OCI-LY7 (cell line): ENCODE data around the gene RBMS1. TPM values are rescaled to one million over a fixed set of nuclear protein-coding genes. Genes with fewer than 3 reads are reported as not detected.

ENCODE experiments used
- BruUV-seq: library from RNA; stranded (reverse); fragments of 400-500 nt; replicated peaks from 2 replicates; lab custom pipeline; 2021; lab: Mats Ljungman, UMichigan
- CTCF ChIA-PET: fragments of 300-600 bp; sonication (Branson Sonifier 250); formaldehyde crosslinking; loops from one replicate; lab custom pipeline; 2022; ENCODE audit warnings: antibody characterized with exemption; ENCODE audit not compliant: unreplicated experiment; lab: Charles Lee
- POLR2A ChIA-PET: fragments of 300-600 bp; sonication (Branson Sonifier 250); formaldehyde crosslinking; loops from one replicate; lab custom pipeline; 2022; ENCODE audit warnings: antibody characterized with exemption; lab: Charles Lee
- DNase-seq: peaks from one replicate; pipeline ENCODE4 v3.0.0-alpha.2; 2015; ENCODE audit warnings: low spot score
- H2AFZ ChIP-seq: fragments of 200-600 bp; sonication (generic), shearing (Covaris generic); 2 replicates; pipeline ENCODE4 v1.6.1; 2014; ENCODE audit warnings: mild to moderate bottlenecking, antibody characterized with exemption, low read length, moderate library complexity
- H3K27ac ChIP-seq: fragments of 200-600 bp; sonication (generic); 2 replicates; pipeline ENCODE4 v1.5.1; 2014; ENCODE audit warnings: mixed run types, low read depth, mild to moderate bottlenecking, moderate library complexity, low read length, inconsistent platforms; ENCODE audit not compliant: poor library complexity, severe bottlenecking
- H3K36me3 ChIP-seq: fragments of 200-600 bp; sonication (generic); 2 replicates; pipeline ENCODE4 v1.6.1; 2014; ENCODE audit warnings: mild to moderate bottlenecking, antibody characterized with exemption, low read length, moderate library complexity, mixed read lengths; ENCODE audit not compliant: insufficient read depth
- H3K4me1 ChIP-seq: fragments of 200-600 bp; sonication (generic); 2 replicates; pipeline ENCODE4 v1.5.1; 2014; ENCODE audit warnings: mild to moderate bottlenecking, low read length; ENCODE audit not compliant: insufficient read depth, poor library complexity, severe bottlenecking
- H3K4me2 ChIP-seq: fragments of 200-600 bp; sonication (generic); 2 replicates; pipeline ENCODE4 v1.6.1; 2014; ENCODE audit warnings: mild to moderate bottlenecking, low read length
- H3K4me3 ChIP-seq: fragments of 200-600 bp; sonication (generic); 2 replicates; pipeline ENCODE4 v1.5.1; 2014; ENCODE audit warnings: mild to moderate bottlenecking, low read depth, low read length; ENCODE audit not compliant: poor library complexity, severe bottlenecking
- H3K79me2 ChIP-seq: fragments of 200-600 bp; sonication (generic); 2 replicates; pipeline ENCODE4 v1.6.1; 2016; ENCODE audit warnings: low read depth, mild to moderate bottlenecking, low read length, moderate library complexity, mixed read lengths; ENCODE audit not compliant: insufficient read depth
- H3K9me2 ChIP-seq: fragments of 200-600 bp; sonication (generic); 2 replicates; pipeline ENCODE4 v1.6.1; 2016; ENCODE audit warnings: mild to moderate bottlenecking, low read length, mixed read lengths; ENCODE audit not compliant: insufficient read depth
- H3K9me3 ChIP-seq: fragments of 200-600 bp; sonication (generic); 2 replicates; pipeline ENCODE4 v1.6.1; 2014; ENCODE audit warnings: mild to moderate bottlenecking, mixed run types, low read length, mixed read lengths
- H4K20me1 ChIP-seq: fragments of 200-600 bp; sonication (generic); 2 replicates; pipeline ENCODE4 v1.6.1; 2014; ENCODE audit warnings: mild to moderate bottlenecking, antibody characterized with exemption, low read length, moderate library complexity, mixed read lengths; ENCODE audit not compliant: insufficient read depth
- CTCF ChIP-seq: fragments of 200-600 bp; sonication (generic); conservative IDR thresholded peaks from 2 replicates; pipeline ENCODE4 v1.5.1; 2014; ENCODE audit warnings: mild to moderate bottlenecking, antibody characterized with exemption, low read length, moderate library complexity, mixed read lengths
- EZH2phosphoT487 ChIP-seq: fragments of 200-600 bp; sonication (generic); IDR thresholded peaks from 2 replicates; pipeline ENCODE4 v1.6.1; 2018; ENCODE audit warnings: low read depth, borderline replicate concordance, mild to moderate bottlenecking, mixed run types, antibody characterized with exemption, low read length, moderate library complexity, mixed read lengths
- intact Hi-C: fragments of 100-400 bp; cut with micrococcal nuclease; formaldehyde crosslinking; loops from one replicate; pipeline ENCODE4 v1.10.0; 2022; ENCODE audit not compliant: unreplicated experiment
- total RNA-seq, 2 experiments: library from RNA; depleted of rRNA in 1 of 2; stranded (reverse); fragments of >200 nt in 1 of 2; shearing (Covaris generic) in 1 of 2; gene quantifications; 2 replicates each; pipeline ENCODE4 v1.2.3, GENCODE V29; 2014 to 2022

The RBMS1 gene
- total RNA-seq, 2 experiments from 2014 or later: 29.5 to 35.7 TPM

DNA sequence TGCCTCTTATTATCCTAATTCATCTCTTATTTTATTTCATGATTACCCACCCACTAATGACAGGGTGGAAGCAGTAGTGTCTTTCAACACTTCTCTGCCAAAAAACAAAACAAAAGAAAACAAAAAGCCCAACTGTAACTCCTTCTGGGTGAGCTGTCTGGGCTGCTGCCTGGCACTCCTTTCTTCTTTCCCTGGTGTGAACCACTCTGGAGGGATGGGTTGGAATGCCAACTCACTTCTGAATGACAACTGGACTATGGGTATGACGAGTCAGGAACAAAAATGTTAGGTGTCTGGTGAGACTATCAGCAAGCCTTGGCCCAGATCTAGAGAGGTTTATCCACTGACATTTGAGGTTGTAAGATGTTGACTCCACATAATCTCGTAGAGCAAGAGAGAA, 205.3 kb downstream of the RBMS1 start:
- intact Hi-C loops: no loop called here
- no peaks in the 10 kb centered on the region for H3K9me2 ChIP-seq
- H3K79me2 ChIP-seq: no peaks in the 10 kb centered on the region
- no peak overlapping the region for H3K4me3 ChIP-seq
- TF ChIP-seq EZH2phosphoT487: no peak
- TF ChIP-seq CTCF: no peak
- ChIA-PET CTCF (no interaction called here), POLR2A (interaction anchor here (0.8 kb wide), 1 partner anchor 12 kb away, joined by 3 read pairs; no protein-coding TSS in a partner anchor)
- H3K4me2 ChIP-seq: no peak overlapping the region
- H2AFZ ChIP-seq: no peak overlapping the region
- no peak overlapping the region for H3K27ac ChIP-seq
- no peaks in the 10 kb centered on the region for H3K4me1 ChIP-seq
- no peaks in the 10 kb centered on the region for H4K20me1 ChIP-seq
- BruUV-seq: no TSS peak
- no peak for DNase-seq
- peaks cover 15% of the 10 kb centered on the region for H3K36me3 ChIP-seq
- H3K9me3 ChIP-seq: no peaks in the 10 kb centered on the region

GRCh38 chr2:160287476-160287875, 206.1 kb downstream of the RBMS1 start:
- no peak for TF ChIP-seq CTCF
- TF ChIP-seq EZH2phosphoT487: no peak
- no peak overlapping the region for H2AFZ ChIP-seq
- ChIA-PET POLR2A (no interaction called here), CTCF (no interaction called here)
- no TSS peak for BruUV-seq
- H3K4me3 ChIP-seq: no peak overlapping the region
- no peaks in the 10 kb centered on the region for H3K79me2 ChIP-seq
- no peak overlapping the region for H3K4me2 ChIP-seq
- no peak for DNase-seq
- H3K36me3 ChIP-seq: peaks cover 15% of the 10 kb centered on the region
- H3K27ac ChIP-seq: no peak overlapping the region
- no peaks in the 10 kb centered on the region for H4K20me1 ChIP-seq
- intact Hi-C loops: no loop called here
- H3K9me2 ChIP-seq: no peaks in the 10 kb centered on the region
- H3K4me1 ChIP-seq: no peaks in the 10 kb centered on the region
- no peaks in the 10 kb centered on the region for H3K9me3 ChIP-seq

DNA sequence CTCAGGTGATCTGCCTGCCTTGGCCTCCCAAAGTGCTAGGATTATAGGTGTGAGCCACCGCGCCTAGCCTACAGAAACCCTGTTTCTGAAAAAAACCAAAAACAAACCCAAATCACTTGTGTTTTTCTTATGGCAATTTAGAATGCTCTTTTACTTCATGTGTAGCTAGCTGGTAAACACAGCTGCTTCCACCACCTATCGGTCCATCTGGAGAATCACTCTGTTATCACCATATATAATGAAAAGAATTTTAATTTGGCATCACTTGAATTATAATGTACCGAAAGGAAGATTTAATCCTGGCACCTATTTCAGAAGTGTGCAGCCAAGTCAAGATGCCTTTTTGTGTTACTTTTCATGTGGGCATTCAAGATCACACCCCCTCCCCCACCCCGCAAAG, 207.1 kb downstream of the RBMS1 start:
- no TSS peak for BruUV-seq
- no peaks in the 10 kb centered on the region for H3K9me2 ChIP-seq
- POLR2A ChIA-PET: no interaction called here
- intact Hi-C loops: no loop called here
- no peak overlapping the region for H3K4me3 ChIP-seq
- H2AFZ ChIP-seq: no peak overlapping the region
- CTCF ChIA-PET: no interaction called here
- no peak for TF ChIP-seq EZH2phosphoT487
- no peak overlapping the region for H3K27ac ChIP-seq
- no peaks in the 10 kb centered on the region for H3K79me2 ChIP-seq
- no peaks in the 10 kb centered on the region for H4K20me1 ChIP-seq
- H3K9me3 ChIP-seq: no peaks in the 10 kb centered on the region
- no peak overlapping the region for H3K4me2 ChIP-seq
- no peaks in the 10 kb centered on the region for H3K4me1 ChIP-seq
- no peak for DNase-seq
- peaks cover 15% of the 10 kb centered on the region for H3K36me3 ChIP-seq
